GM18873 (cell line): Measurements from ENCODE around the gene NR6A1.
A peak's percentile ranks its signal among the peaks of the same experiment; 100 is the strongest.

Source experiments
- ATAC-seq: cut with Tn5 transposase; IDR thresholded peaks from one replicate; pipeline ENCODE4 v1.9.1; 2021; ENCODE audit warnings: mild to moderate bottlenecking, moderate library complexity, moderate number of reproducible peaks; ENCODE audit not compliant: unreplicated experiment, low FRiP score

The NR6A1 gene

DNA sequence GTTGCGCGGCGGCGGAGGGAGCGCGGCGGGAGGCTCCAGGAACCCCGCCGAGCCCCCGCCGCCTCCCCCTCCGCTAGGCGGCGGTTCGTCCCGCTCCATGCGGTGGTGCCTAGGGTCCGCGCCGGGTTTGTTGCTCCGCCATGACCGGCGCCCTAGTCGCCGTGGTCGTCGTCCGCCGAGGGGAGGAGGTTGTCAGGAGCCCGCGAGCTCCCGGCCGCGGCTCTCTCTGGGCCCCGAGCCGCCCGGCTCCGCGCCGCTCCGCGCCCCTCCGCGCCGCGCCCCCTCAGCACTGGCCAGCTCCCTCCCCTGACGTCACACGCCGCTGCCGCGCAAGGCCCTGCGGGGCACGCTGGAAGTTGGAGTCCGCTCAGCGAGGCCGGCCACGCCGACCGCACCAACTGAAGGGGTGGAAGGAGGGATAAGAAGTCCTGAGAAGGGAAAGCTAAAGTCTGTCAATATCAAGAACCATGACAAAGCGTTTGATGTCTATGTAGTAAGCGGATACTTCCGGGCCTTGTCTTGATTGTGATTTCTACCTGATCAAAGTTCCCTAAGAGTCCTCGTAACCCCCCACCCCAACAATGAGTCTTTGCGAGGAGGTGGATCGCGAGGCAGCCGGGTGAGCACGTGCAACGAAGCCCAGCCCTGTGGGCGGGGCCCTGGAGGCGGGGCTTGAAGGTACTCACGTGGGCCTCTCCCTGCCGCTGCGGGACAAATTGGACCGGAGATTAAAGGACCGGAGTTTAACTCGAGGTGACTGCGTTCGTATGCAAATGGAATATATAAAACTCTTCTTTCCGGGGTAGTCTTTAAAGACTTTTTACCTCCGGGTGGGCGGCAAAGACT is at the start of gene NR6A1:
TSS of gene NR6A1 (minus strand) at position 291 of the 846 bp plus-strand sequence.
- peak; percentile 79 for ATAC-seq

GRCh38 chr9:124818431-124819281 is 47.5 kb upstream of the NR6A1 start:
- ATAC-seq, result no peak

- ATAC-seq, result no peak
Measured at GRCh38 chr9:124815601-124816000, 44.5 kb upstream of the NR6A1 start.

DNA sequence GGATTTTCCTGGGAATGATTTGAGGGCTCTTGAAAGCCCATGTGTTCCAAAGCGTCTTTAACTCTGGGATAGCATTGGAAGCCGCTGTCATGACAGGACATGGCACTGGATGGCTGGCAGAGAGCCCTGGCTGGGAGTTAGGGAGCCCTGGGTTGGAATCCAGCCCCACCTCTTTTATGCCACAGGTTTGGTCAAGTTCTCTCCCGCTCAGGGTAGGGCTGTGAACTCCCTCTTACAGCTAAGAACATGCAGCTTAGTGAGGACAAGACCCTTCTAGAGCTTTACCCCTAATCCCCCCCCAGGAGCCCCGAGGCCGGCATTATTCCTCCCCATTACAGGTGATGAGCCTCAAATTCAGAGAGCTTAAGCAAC is 43.0 kb upstream of the NR6A1 start:
- ATAC-seq, result no peak

DNA sequence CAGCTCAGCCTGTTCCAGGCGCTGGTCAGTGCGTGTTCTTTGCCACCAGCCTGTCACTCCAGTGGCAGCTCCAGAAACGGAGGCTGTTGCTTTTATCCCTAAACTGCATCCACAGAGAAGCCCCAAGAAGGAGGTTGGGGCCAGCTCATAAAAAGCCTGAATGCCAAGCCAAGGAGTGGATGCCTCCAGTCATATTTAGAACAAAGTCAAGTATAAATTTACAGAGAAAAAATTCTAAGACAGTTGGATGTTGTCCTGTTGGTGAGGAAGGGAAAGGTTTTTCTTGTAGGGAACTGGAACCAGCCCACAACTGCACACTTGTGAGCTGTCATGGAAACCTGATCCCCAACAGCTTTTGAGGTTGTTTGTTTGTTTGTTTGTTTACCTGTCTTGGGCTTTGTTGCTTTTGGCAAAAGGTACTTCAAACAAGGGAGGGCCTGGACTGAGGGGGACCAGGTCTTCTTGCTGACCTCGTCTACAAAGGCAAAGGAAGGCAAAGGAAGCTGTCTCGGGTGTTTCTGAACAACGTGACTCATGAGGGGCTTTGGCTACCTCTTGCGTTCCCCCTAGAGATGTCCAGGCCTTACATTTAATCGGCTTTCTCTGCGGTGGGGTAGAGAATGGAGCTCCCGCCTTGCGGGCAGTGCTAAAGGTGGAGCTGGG is 42.5 kb upstream of the NR6A1 start:
- no peak for ATAC-seq

- no peak for ATAC-seq
Measured at GRCh38 chr9:124813041-124813440, 41.9 kb upstream of the NR6A1 start.

- no peak for ATAC-seq
Measured at GRCh38 chr9:124812441-124812876, 41.3 kb upstream of the NR6A1 start.

DNA sequence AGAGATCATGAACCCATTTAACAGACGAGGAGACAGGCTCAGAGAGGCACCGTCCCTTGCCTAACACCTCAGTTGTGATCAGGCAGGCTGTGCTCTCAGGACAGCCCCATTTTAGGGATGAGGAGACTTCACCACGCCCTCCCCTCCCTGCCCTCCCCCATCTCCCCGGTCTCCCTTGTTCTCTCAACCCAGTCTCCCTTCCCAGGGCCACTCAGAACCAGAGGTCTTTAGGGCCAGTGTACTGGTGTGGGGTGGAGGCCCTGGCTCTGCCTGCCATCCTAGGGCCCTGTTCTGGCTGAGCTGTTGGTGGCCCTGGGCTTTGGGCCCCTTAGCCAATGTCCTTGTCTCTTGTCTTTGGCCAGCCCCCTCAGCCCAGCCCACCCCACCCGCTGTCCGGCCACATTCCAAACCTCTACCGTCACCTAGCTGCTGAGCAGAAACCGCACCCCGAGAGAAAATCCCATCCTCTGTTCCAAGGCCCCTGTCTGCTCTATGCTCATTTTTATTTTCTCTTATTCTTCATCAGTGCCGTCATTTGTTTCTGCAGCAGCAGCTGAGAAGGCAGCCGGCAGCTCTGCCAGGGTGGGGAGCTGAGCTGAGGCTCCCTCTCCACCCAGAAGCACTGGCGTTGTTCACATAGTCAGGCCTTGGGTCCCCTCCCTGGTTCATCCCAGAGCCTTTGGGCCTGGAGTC is 39.7 kb upstream of the NR6A1 start:
- ATAC-seq, result no peak

DNA sequence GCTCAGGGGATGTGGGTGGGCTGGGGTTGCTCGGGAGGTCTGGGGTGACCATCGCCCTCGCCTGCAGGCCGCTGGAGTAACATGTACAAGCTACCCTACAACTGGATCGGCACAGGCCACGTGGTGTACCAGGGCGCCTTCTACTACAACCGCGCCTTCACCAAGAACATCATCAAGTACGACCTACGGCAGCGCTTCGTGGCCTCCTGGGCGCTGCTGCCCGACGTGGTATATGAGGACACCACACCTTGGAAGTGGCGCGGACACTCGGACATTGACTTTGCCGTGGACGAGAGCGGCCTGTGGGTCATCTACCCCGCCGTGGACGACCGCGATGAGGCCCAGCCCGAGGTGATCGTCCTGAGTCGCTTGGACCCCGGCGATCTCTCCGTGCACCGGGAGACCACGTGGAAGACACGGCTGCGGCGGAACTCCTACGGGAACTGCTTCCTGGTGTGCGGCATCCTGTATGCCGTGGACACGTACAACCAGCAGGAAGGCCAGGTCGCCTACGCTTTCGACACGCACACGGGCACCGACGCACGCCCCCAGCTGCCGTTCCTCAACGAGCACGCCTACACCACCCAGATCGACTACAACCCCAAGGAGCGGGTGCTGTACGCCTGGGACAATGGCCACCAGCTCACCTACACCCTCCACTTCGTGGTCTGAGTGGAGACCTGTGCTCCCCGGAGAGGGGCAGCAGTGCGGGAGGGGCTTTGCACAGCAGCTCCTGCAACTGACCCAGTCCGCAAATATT is 38.8 kb upstream of the NR6A1 start:
- ATAC-seq, result no peak

- ATAC-seq, result no peak
Measured at GRCh38 chr9:124809211-124809610, 38.1 kb upstream of the NR6A1 start.

- ATAC-seq, result no peak
Measured at GRCh38 chr9:124808246-124808956, 37.3 kb upstream of the NR6A1 start.

GRCh38 chr9:124805186-124805585 is 34.1 kb upstream of the NR6A1 start:
- ATAC-seq, result no peak

GRCh38 chr9:124803911-124804310 is 32.8 kb upstream of the NR6A1 start:
- no peak for ATAC-seq

DNA sequence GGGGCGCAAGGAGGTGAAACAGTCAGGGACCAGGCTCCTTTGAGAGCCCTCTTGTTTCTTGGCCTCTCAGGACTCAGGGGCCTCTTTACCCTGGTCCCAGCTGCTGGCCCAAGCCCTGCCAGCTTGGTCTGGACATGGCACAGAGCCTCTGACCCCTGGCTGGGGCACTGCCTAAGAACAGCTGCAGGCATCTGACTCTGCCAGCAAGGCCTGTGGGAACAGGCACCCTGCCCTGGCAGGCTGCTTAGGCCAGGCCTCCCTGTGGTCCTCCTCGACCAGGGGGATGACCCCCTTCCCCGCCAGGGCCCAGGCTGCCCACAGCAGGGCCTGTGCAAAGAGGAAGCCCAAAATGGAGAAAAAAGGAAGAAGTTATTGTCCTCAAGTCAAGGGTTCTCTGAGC is 31.3 kb upstream of the NR6A1 start:
- no peak for ATAC-seq

GRCh38 chr9:124801356-124801755 is 30.2 kb upstream of the NR6A1 start:
- ATAC-seq, result no peak

DNA sequence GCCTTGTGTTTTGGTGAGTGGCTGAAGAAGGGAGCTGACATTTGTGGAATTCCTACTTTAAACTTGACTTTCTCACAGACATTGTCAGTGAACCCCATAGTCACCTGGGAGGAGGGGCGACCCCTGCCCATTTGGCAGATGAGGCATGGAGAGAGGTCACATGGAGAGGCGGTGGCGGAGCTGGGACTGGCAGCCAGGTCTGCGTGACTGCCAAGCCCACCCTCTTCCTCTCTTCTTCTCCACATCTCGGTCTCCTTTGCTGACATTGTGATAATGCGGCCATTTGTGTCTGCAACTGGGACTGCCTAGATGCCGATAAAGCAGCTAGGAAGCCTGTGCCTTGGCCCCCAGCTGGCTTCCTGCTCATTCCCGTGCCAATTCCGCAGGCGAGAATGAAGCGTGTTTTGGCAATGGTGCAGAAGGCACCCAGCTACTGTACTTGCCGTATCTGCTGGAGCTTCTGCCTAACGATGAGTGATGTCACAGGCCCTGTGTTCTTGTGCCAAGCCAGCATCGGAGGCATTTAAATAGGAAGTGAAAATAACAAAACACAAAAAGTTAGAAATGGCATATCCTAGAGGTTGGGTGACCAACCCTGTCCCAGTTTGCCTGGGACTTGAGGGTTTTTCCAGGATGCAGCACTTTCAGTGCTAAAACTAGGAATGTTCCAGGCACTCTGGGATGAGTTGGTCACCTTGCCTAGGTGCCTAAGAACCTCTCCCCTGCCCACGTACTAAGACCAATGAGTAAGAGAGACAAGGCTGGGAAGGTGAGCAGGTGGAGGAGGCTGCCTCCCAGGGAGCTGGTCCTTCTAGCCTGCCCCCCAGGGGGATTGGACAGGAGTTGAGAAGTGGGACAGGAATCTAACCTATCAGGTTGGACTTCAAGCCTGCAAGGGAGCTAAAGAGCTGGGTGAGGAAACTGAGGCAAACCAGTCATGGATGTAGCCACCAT is 29.5 kb upstream of the NR6A1 start:
- no peak for ATAC-seq

- no peak for ATAC-seq
Measured at GRCh38 chr9:124799274-124800006, 28.3 kb upstream of the NR6A1 start.
